Spleen (tissue), 11 donors: ENCODE measurements around the gene PTPN14. TPM values are rescaled to one million over a fixed set of nuclear protein-coding genes. Genes with fewer than 3 reads are reported as not detected.

ENCODE experiments used
- DNase-seq: peaks from one replicate; pipeline ENCODE4 v3.0.0-alpha.2; 2020
- H3K27ac ChIP-seq, 8 donors: fragments of 200-600 bp; sonication (generic) in 7 of 8; 1 replicate in 4 of 8; 2 replicates in 4 of 8; pipeline versions ENCODE4 v1.5.0 to v1.8.0; 2016 to 2021; ENCODE audit warnings: inconsistent platforms in 4 of 8, mild to moderate bottlenecking in 4 of 8, moderate library complexity in 1 of 8
- H3K27me3 ChIP-seq, 7 donors: fragments of 200-600 bp; sonication (generic) in 6 of 7; replicated peaks in 1 of 7; 1 replicate in 4 of 7; 2 replicates in 3 of 7; pipeline versions ENCODE4 v1.5.0 to v1.8.0; 2016 to 2021; ENCODE audit warnings: inconsistent platforms in 3 of 7, mild to moderate bottlenecking in 1 of 7
- H3K36me3 ChIP-seq, 6 donors: fragments of 200-600 bp; sonication (generic) in 5 of 6; 1 replicate in 4 of 6; 2 replicates in 2 of 6; pipeline versions ENCODE4 v1.5.0 to v1.8.0; 2016 to 2021; ENCODE audit warnings: inconsistent platforms in 2 of 6
- H3K4me1 ChIP-seq, 6 donors: fragments of 200-600 bp; sonication (generic) in 5 of 6; 1 replicate in 3 of 6; 2 replicates in 3 of 6; pipeline versions ENCODE4 v1.5.0 to v1.8.0; 2016 to 2021; ENCODE audit warnings: inconsistent platforms in 3 of 6
- H3K4me3 ChIP-seq, 8 donors: fragments of 200-600 bp; sonication (generic) in 7 of 8; 1 replicate in 4 of 8; 2 replicates in 4 of 8; pipeline versions ENCODE4 v1.5.0 to v1.8.0; 2016 to 2021; ENCODE audit warnings: inconsistent platforms in 4 of 8, mild to moderate bottlenecking in 4 of 8, moderate library complexity in 2 of 8
- H3K9me3 ChIP-seq, 8 donors: fragments of 200-600 bp; sonication (generic) in 7 of 8; 1 replicate in 4 of 8; 2 replicates in 4 of 8; pipeline versions ENCODE4 v1.5.0 to v1.8.0; 2016 to 2021; ENCODE audit warnings: inconsistent platforms in 4 of 8
- POLR2A ChIP-seq, 3 donors: fragments of 450-650 bp; IDR thresholded peaks; one replicate each; pipeline ENCODE4 v1.5.1; 2017; ENCODE audit warnings: antibody characterized with exemption in 3 of 3, mild to moderate bottlenecking in 1 of 3
- POLR2AphosphoS5 ChIP-seq, 3 donors: sonication (generic); formaldehyde crosslinking; IDR thresholded peaks; one replicate each; pipeline ENCODE4 v1.5.1; 2017; ENCODE audit warnings: antibody characterized with exemption in 3 of 3
- WGBS, 5 donors: extraction: QIAGEN DNeasy Blood & Tissue Kit in 3 of 5; methylation state at CpG; one replicate each; pipeline versions ENCODE4 v1.1.5 to v1.1.7; 2013 to 2018; 5-methylcytosine and 5-hydroxymethylcytosine counted together
- intact Hi-C: fragments of 100-400 bp; cut with DNase I; formaldehyde crosslinking; loops from one replicate; pipeline ENCODE4 v1.15.0; 2023; ENCODE audit warnings: low total_unique reads
- polyA plus RNA-seq, 3 donors: library from polyadenylated mRNA; stranded (reverse); fragments of 200-250 nt; gene quantifications; one replicate each; pipeline ENCODE4 v1.2.1, GENCODE V29; 2013
- total RNA-seq, 7 donors: library from RNA; depleted of rRNA in 3 of 7; stranded (reverse); fragments of >200 nt in 3 of 7; fragmentation: NEBNext Ultra II Directional in 4 of 7; extraction: Animal tissue kit (Norgen Biotek cat#: 25700) in 4 of 7; gene quantifications; one replicate each; pipeline versions ENCODE4 v1.1.0 to v1.2.1, GENCODE V29; 2016 to 2021
- TF ChIP-seq, protein P1 (sequence below), 11 experiments: fragments of 200-600 bp in 7 of 11; fragments of 450-650 bp in 4 of 11; sonication (generic) in 4 of 11; IDR thresholded peaks in 8 of 11; conservative IDR thresholded peaks in 3 of 11; 1 replicate in 7 of 11; 2 replicates in 4 of 11; pipeline versions ENCODE4 v1.4.0 to v1.8.0; 2016 to 2021; ENCODE audit warnings: antibody characterized with exemption in 11 of 11, inconsistent platforms in 4 of 11, mild to moderate bottlenecking in 1 of 11
- donor health status: healthy with polysubstance abuse.
- donor health status: DM: no; HTN: no; CAD: no; lungs with moderate emphysema.
- donor health status: DM: no; HTN: no; CAD: no.
- donor health status: Bipolar disorder and iron deficiency.
- donor health status: healthy.
- donor health status: DM: no; HTN: no; CAD: no.
- donor health status: DM: yes; HTN: yes; CAD: no.

Gene PTPN14
- total and polyA plus RNA-seq, 10 donors = 0.83 to 28.5 (median 16.8) TPM

DNA sequence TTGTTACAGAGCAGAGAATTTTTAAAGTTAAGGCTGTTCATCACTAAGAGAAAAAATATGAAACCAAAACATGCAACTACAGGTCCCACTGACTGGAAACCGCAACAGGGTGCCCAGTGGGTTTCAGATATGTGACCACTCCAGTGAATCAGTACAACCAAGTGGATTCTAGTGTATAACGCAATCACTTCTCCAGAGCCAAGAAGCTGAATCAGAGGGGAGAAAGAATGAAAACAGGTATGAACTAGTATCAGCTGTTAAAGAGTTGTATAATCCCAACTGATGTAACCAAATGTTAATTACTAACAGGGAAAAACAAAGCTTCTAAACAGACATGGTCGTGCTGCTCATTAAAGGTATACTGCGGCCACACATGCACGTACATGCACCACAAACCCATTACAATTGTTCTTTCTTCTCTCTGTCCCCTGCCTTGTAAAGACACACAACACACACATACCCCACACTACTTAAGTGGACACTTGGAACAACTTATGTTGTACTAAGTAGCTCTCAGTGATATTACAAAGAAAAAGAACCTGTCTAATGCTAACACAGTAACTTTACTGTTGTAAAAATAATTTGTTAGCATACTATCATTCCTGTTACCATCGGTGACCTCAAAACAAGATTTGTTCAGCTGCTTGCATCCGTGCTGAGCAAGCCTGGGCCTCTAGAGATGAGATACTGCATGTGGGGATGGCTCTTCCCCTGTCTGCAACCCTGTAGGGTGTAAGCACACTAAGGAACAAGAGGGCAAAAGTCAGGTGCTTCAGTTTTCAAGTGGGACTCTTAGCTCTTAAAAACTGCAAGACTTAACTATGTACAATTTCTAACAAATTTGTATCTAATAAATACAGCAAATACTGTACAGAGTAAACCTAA lies 74.2 kb downstream of the PTPN14 start:
- Histone ChIP-seq H3K36me3 (no peaks in the 10 kb centered on the region), H3K4me3 (no peak overlapping the region), H3K27ac (no peak overlapping the region), H3K9me3 (no peaks in the 10 kb centered on the region), H3K4me1 (no peaks in the 10 kb centered on the region), H3K27me3 (no peaks in the 10 kb centered on the region)
- TF ChIP-seq POLR2AphosphoS5 (IDR thresholded peaks at IDR 0.05) (no peak), POLR2A (IDR thresholded peaks at IDR 0.05) (no peak)
- TF ChIP-seq, protein P1, sequence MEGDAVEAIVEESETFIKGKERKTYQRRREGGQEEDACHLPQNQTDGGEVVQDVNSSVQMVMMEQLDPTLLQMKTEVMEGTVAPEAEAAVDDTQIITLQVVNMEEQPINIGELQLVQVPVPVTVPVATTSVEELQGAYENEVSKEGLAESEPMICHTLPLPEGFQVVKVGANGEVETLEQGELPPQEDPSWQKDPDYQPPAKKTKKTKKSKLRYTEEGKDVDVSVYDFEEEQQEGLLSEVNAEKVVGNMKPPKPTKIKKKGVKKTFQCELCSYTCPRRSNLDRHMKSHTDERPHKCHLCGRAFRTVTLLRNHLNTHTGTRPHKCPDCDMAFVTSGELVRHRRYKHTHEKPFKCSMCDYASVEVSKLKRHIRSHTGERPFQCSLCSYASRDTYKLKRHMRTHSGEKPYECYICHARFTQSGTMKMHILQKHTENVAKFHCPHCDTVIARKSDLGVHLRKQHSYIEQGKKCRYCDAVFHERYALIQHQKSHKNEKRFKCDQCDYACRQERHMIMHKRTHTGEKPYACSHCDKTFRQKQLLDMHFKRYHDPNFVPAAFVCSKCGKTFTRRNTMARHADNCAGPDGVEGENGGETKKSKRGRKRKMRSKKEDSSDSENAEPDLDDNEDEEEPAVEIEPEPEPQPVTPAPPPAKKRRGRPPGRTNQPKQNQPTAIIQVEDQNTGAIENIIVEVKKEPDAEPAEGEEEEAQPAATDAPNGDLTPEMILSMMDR (IDR thresholded peaks at IDR 0.05 in 8 of 11, conservative IDR thresholded peaks at IDR 0.05 in 3 of 11) = no peak
- DNase-seq = no peak
- intact Hi-C loops = no loop called here
- WGBS, 5 donors = 86 to 96% (median 89%) methylated on average over 7 of the region's 7 CpGs

- Histone ChIP-seq H3K36me3 (no peaks in the 10 kb centered on the region), H3K9me3 (no peaks in the 10 kb centered on the region), H3K27me3 (no peaks in the 10 kb centered on the region), H3K27ac (no peak overlapping the region), H3K4me1 (peaks cover 0 to 3% (median 0%) of the 10 kb centered on the region in 6 donors), H3K4me3 (no peak overlapping the region)
- whole genome bisulfite sequencing, 5 donors = 87 to 95% (median 88%) methylated on average over 10 of the region's 10 CpGs
- intact Hi-C loops = no loop called here
- TF ChIP-seq POLR2AphosphoS5 (IDR thresholded peaks at IDR 0.05) = no peak
- TF ChIP-seq, protein P1 (IDR thresholded peaks at IDR 0.05 in 8 of 11, conservative IDR thresholded peaks at IDR 0.05 in 3 of 11) = no peak
- TF ChIP-seq POLR2A (IDR thresholded peaks at IDR 0.05) = no peak
- no peak for DNase-seq
These were observed 75.0 kb downstream of the PTPN14 start for GRCh38 chr1:214476229-214476985.

- no peak overlapping the region for H3K4me3 ChIP-seq
- intact Hi-C loops = no loop called here
- H3K9me3 ChIP-seq = no peaks in the 10 kb centered on the region
- DNase-seq = no peak
- no peaks in the 10 kb centered on the region for H3K36me3 ChIP-seq
- peaks cover 0 to 4% (median 0%) of the 10 kb centered on the region in 6 donors for H3K4me1 ChIP-seq
- H3K27me3 ChIP-seq = no peaks in the 10 kb centered on the region
- TF ChIP-seq POLR2AphosphoS5 (IDR thresholded peaks at IDR 0.05) (no peak), POLR2A (IDR thresholded peaks at IDR 0.05) (no peak)
- TF ChIP-seq, protein P1 (IDR thresholded peaks at IDR 0.05 in 8 of 11, conservative IDR thresholded peaks at IDR 0.05 in 3 of 11) = no peak
- 87 to 95% (median 91%) methylated on average over 3 of the region's 3 CpGs for WGBS, 5 donors
- H3K27ac ChIP-seq = no peak overlapping the region
These were observed 75.7 kb downstream of the PTPN14 start for GRCh38 chr1:214475746-214476145.

DNA sequence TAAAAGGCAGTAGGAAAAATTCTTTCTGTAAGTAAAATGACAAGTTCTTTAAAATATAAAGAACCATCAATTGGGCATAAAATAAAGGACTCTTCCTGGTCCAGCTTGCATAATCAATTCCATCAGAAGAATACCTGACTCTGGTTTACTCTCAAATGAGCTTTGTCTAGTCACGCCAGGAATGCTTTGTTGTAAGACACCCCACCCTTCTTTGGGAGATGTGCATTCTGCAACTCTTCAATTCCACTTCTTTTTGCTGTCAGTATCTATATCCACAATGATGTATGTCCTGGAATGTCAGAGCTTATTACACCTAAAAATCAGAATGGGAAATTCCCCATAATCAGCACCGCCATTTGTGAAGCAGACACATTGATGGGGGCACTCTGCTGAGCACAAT lies 76.1 kb downstream of the PTPN14 start:
- Histone ChIP-seq H3K4me3 (no peak overlapping the region), H3K36me3 (no peaks in the 10 kb centered on the region), H3K27me3 (peaks cover 0 to under 1% (median 0%) of the 10 kb centered on the region in 7 donors), H3K4me1 (peaks cover 0 to 4% (median 0%) of the 10 kb centered on the region in 6 donors), H3K9me3 (no peaks in the 10 kb centered on the region), H3K27ac (no peak overlapping the region)
- 90 to 98% (median 94%) methylated on average over 2 of the region's 2 CpGs for WGBS, 5 donors
- intact Hi-C loops = no loop called here
- DNase-seq = no peak
- TF ChIP-seq, protein P1 (IDR thresholded peaks at IDR 0.05 in 8 of 11, conservative IDR thresholded peaks at IDR 0.05 in 3 of 11) = no peak
- TF ChIP-seq POLR2AphosphoS5 (IDR thresholded peaks at IDR 0.05) = no peak
- TF ChIP-seq POLR2A (IDR thresholded peaks at IDR 0.05) = no peak
